ENCODE results near the gene PCK2. TPM values are rescaled to one million over a fixed set of nuclear protein-coding genes. Genes with fewer than 3 reads are reported as not detected.

PCK2 gene
- total and polyA plus RNA-seq, 2 experiments from 2014 or later, result 68.7 to 88.8 TPM

DNA sequence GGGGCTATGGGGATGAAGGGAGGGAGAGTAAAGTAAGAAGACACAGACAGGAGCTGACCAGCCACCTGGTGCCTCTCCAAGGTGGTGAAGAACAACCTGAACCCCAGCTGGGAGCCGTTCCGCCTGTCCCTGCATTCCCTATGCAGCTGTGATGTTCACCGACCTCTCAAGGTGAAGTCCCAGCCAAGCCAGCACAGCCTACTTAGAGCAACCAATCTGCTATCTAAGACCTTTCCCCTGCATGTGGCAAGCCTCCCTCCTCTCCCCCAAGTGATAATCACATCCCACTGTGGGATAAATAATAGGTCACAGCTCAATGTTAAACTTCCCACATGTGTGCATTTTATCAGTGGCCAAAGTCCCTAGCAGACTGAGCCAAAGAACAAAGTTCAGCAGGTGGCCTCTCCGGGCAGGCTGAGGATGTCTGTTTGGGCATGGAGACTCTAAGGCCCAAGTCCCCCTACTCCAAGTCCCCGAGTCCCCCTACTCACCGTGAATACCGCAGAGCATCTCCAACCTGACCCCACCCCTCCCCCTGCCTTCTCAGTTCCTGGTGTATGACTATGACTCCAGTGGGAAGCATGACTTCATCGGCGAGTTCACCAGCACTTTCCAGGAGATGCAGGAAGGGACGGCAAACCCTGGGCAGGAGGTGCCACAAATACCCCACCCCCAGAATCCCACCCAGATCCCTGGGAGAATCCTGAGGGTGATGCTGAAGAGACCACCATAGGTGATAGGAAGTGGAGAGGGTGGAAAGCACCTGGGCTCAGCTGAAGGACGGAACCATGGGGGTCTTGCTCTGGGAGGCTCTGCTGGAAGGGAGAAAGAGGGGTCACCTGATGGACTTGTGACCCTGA, 19.3 kb upstream of the PCK2 start:
- Histone ChIP-seq H4K20me1 (ENCODE audit: insufficient read depth, poor library complexity, severe bottlenecking) (no peaks in the 10 kb centered on the region), H3K27me3 (peaks cover 7% of the 10 kb centered on the region), H3K79me2 (no peaks in the 10 kb centered on the region), H3K9me3 (ENCODE audit: low read depth) (no peaks in the 10 kb centered on the region), H2AFZ (no peak overlapping the region), H3K4me3 (no peak overlapping the region), H3K4me1 (ENCODE audit: insufficient read depth) (no peaks in the 10 kb centered on the region), H3K36me3 (replicated peaks; ENCODE audit: insufficient read depth, low read depth) (no peaks in the 10 kb centered on the region), H3K4me2 (no peak overlapping the region), H3K9me2 (replicated peaks; ENCODE audit: insufficient read depth) (no peaks in the 10 kb centered on the region), H3K27ac (no peak overlapping the region)
- no peak for TF ChIP-seq EZH2phosphoT487 (IDR thresholded peaks at IDR 0.05; ENCODE audit: low read depth, severe bottlenecking, unreplicated experiment)
- TF ChIP-seq EZH2 (IDR thresholded peaks at IDR 0.05; ENCODE audit: borderline replicate concordance), result no peak
- TF ChIP-seq, protein P1, sequence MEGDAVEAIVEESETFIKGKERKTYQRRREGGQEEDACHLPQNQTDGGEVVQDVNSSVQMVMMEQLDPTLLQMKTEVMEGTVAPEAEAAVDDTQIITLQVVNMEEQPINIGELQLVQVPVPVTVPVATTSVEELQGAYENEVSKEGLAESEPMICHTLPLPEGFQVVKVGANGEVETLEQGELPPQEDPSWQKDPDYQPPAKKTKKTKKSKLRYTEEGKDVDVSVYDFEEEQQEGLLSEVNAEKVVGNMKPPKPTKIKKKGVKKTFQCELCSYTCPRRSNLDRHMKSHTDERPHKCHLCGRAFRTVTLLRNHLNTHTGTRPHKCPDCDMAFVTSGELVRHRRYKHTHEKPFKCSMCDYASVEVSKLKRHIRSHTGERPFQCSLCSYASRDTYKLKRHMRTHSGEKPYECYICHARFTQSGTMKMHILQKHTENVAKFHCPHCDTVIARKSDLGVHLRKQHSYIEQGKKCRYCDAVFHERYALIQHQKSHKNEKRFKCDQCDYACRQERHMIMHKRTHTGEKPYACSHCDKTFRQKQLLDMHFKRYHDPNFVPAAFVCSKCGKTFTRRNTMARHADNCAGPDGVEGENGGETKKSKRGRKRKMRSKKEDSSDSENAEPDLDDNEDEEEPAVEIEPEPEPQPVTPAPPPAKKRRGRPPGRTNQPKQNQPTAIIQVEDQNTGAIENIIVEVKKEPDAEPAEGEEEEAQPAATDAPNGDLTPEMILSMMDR (IDR thresholded peaks at IDR 0.05; ENCODE audit: poor library complexity), result no peak
- 86% methylated on average over 11 of the region's 11 CpGs for WGBS (ENCODE audit: low lambda C conversion rate, missing lambda C conversion rate)
- no peak for DNase-seq (ENCODE audit: low spot score)

- no peaks in the 10 kb centered on the region for H3K36me3 ChIP-seq (replicated peaks; ENCODE audit: insufficient read depth, low read depth)
- no peak overlapping the region for H3K27ac ChIP-seq
- H3K4me1 ChIP-seq (ENCODE audit: insufficient read depth), result peaks cover under 1% of the 10 kb centered on the region
- no peaks in the 10 kb centered on the region for H3K9me3 ChIP-seq (ENCODE audit: low read depth)
- H3K9me2 ChIP-seq (replicated peaks; ENCODE audit: insufficient read depth), result no peaks in the 10 kb centered on the region
- 83% methylated on average over 11 of the region's 11 CpGs for WGBS (ENCODE audit: low lambda C conversion rate, missing lambda C conversion rate)
- H3K4me3 ChIP-seq, result no peak overlapping the region
- H2AFZ ChIP-seq, result no peak overlapping the region
- no peak overlapping the region for H3K4me2 ChIP-seq
- no peak for TF ChIP-seq EZH2phosphoT487 (IDR thresholded peaks at IDR 0.05; ENCODE audit: low read depth, severe bottlenecking, unreplicated experiment)
- no peak for TF ChIP-seq EZH2 (IDR thresholded peaks at IDR 0.05; ENCODE audit: borderline replicate concordance)
- TF ChIP-seq, protein P1 (IDR thresholded peaks at IDR 0.05; ENCODE audit: poor library complexity), result no peak
- DNase-seq (ENCODE audit: low spot score), result no peak
- H3K79me2 ChIP-seq, result no peaks in the 10 kb centered on the region
- H4K20me1 ChIP-seq (ENCODE audit: insufficient read depth, poor library complexity, severe bottlenecking), result no peaks in the 10 kb centered on the region
- H3K27me3 ChIP-seq, result peaks cover 4% of the 10 kb centered on the region
Observed at GRCh38 chr14:24075485-24076301, 18.4 kb upstream of the PCK2 start.

DNA sequence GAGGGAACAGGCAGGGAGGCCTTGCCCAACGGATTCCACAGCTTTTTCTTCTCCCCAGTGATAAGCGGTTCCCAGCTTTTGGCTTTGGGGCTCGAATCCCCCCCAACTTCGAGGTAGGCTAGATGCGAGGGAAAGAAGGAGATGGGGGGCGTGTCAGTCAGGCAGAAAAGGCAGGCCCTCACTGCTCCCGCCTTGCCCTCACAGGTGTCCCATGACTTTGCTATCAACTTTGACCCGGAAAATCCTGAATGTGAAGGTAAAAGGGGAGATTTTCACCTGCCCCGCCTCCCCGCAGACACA, 17.9 kb upstream of the PCK2 start:
- no peak overlapping the region for H2AFZ ChIP-seq
- H3K9me3 ChIP-seq (ENCODE audit: low read depth), result no peaks in the 10 kb centered on the region
- TF ChIP-seq, protein P1 (IDR thresholded peaks at IDR 0.05; ENCODE audit: poor library complexity), result no peak
- TF ChIP-seq EZH2phosphoT487 (IDR thresholded peaks at IDR 0.05; ENCODE audit: low read depth, severe bottlenecking, unreplicated experiment), result no peak
- TF ChIP-seq EZH2 (IDR thresholded peaks at IDR 0.05; ENCODE audit: borderline replicate concordance), result no peak
- WGBS (ENCODE audit: low lambda C conversion rate, missing lambda C conversion rate), result 85% methylated on average over 10 of the region's 10 CpGs
- H3K79me2 ChIP-seq, result no peaks in the 10 kb centered on the region
- no peaks in the 10 kb centered on the region for H3K36me3 ChIP-seq (replicated peaks; ENCODE audit: insufficient read depth, low read depth)
- no peak overlapping the region for H3K4me3 ChIP-seq
- no peak overlapping the region for H3K27ac ChIP-seq
- peaks cover 3% of the 10 kb centered on the region for H3K4me1 ChIP-seq (ENCODE audit: insufficient read depth)
- no peak overlapping the region for H3K4me2 ChIP-seq
- H3K27me3 ChIP-seq, result peaks cover 4% of the 10 kb centered on the region
- no peaks in the 10 kb centered on the region for H3K9me2 ChIP-seq (replicated peaks; ENCODE audit: insufficient read depth)
- DNase-seq (ENCODE audit: low spot score), result no peak
- H4K20me1 ChIP-seq (ENCODE audit: insufficient read depth, poor library complexity, severe bottlenecking), result no peaks in the 10 kb centered on the region
